ENCODE data around the gene PIPOX. TPM values are rescaled to one million over a fixed set of nuclear protein-coding genes. Genes with fewer than 3 reads are reported as not detected.

Gene PIPOX
- total and polyA plus RNA-seq, 3 donors from 2014 or later = 3.9 to 6.8 (median 5.9) TPM

DNA sequence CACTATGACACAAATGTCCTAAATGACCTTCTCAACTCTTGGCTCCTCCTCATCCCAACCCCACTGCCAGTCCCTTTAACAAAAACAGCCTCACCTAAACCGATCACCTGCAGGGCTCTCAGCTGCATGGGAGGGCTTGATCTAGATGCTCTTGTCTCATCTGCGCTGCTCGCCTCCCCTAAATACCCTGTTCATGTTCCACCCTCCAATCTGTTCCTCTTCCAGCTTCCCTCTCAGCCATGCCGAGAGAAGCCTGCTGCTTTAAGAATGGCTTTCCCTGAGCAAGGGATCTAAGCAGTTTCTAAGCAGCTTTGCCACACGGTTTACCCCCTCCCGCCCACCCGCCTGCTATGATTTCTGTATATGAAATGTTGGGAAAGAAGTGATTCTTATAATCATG is 23.7 kb downstream of the PIPOX start:
- no peak overlapping the region for H3K27ac ChIP-seq
- no peaks in the 10 kb centered on the region for H3K27me3 ChIP-seq
- intact Hi-C loops (cut with DNase I; ENCODE audit: low total_unique reads) = no loop called here
- no peaks in the 10 kb centered on the region for H3K9me3 ChIP-seq
- H3K4me3 ChIP-seq = no peak overlapping the region
- DNase-seq = no peak
- TF ChIP-seq, protein P1, sequence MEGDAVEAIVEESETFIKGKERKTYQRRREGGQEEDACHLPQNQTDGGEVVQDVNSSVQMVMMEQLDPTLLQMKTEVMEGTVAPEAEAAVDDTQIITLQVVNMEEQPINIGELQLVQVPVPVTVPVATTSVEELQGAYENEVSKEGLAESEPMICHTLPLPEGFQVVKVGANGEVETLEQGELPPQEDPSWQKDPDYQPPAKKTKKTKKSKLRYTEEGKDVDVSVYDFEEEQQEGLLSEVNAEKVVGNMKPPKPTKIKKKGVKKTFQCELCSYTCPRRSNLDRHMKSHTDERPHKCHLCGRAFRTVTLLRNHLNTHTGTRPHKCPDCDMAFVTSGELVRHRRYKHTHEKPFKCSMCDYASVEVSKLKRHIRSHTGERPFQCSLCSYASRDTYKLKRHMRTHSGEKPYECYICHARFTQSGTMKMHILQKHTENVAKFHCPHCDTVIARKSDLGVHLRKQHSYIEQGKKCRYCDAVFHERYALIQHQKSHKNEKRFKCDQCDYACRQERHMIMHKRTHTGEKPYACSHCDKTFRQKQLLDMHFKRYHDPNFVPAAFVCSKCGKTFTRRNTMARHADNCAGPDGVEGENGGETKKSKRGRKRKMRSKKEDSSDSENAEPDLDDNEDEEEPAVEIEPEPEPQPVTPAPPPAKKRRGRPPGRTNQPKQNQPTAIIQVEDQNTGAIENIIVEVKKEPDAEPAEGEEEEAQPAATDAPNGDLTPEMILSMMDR (IDR thresholded peaks at IDR 0.05) = no peak
- TF ChIP-seq POLR2A (IDR thresholded peaks at IDR 0.05) = no peak
- no peaks in the 10 kb centered on the region for H3K36me3 ChIP-seq (ENCODE audit: low read depth, missing control alignments)
- 80 to 82% methylated on average over 7 of the region's 7 CpGs for whole genome bisulfite sequencing, 2 donors
- peaks cover 3% of the 10 kb centered on the region for H3K4me1 ChIP-seq

DNA sequence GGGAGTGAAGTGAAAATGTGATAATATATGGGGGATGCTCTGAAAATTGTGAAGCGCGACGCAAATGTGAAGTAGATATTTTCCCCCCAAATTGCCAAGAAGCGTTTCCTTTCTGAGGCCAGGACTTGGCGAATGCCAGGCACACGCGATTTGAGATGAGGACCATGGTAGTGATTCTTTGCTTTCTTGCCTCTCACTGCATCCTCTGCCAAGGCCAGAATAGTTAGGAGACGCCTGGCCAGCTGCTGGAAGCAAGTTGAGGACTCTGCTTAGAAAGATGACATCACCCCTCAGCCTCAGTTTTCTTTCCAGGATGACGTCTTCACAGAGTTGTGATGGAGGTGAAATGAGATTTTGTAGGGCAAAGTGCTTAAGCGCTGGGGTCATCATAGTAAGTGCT is 25.9 kb downstream of the PIPOX start:
- WGBS, 2 donors = 67 to 68% methylated on average over 10 of the region's 10 CpGs
- DNase-seq = no peak
- H3K36me3 ChIP-seq (ENCODE audit: low read depth, missing control alignments) = no peaks in the 10 kb centered on the region
- TF ChIP-seq, protein P1 (IDR thresholded peaks at IDR 0.05) = no peak
- no peak for TF ChIP-seq POLR2A (IDR thresholded peaks at IDR 0.05)
- H3K4me3 ChIP-seq = no peak overlapping the region
- H3K4me1 ChIP-seq = peaks cover 3% of the 10 kb centered on the region
- no peaks in the 10 kb centered on the region for H3K9me3 ChIP-seq
- intact Hi-C loops (cut with DNase I; ENCODE audit: low total_unique reads) = no loop called here
- no peak overlapping the region for H3K27ac ChIP-seq
- H3K27me3 ChIP-seq = no peaks in the 10 kb centered on the region

DNA sequence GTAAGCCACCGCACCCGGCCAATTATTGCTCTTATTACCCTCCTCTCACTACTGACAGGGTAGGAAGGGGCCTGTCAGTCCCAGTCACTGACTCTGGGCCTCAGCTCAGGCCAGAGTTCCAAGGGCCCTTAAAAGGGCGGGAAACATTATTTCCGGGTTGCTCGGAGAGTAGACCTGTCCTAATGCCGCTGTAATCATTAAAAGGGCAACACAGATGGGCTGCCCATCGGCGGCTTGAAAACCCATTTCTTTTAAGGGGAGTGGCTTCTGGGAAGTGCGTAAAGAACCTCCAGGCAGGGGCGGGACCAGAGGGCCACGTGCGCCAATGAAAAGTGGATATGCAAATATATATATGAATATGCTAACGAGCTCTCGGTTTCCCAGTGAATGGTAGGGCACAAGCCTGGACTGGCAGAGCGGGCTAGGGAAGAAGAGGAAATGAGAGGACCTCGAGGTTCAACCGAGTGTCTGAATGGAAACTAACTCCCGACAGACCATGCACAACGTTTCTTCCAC is 26.6 kb downstream of the PIPOX start:
- no peak overlapping the region for H3K4me3 ChIP-seq
- WGBS, 2 donors = 30 to 46% methylated on average over 18 to 19 of the region's 19 CpGs
- H3K27me3 ChIP-seq = no peaks in the 10 kb centered on the region
- no peak for TF ChIP-seq POLR2A (IDR thresholded peaks at IDR 0.05)
- TF ChIP-seq, protein P1 (IDR thresholded peaks at IDR 0.05) = no peak
- H3K27ac ChIP-seq = no peak overlapping the region
- peak; percentile 62 for DNase-seq
- no peaks in the 10 kb centered on the region for H3K9me3 ChIP-seq
- H3K4me1 ChIP-seq = peaks cover 3% of the 10 kb centered on the region
- no peaks in the 10 kb centered on the region for H3K36me3 ChIP-seq (ENCODE audit: low read depth, missing control alignments)
- intact Hi-C loops (cut with DNase I; ENCODE audit: low total_unique reads) = no loop called here

DNA sequence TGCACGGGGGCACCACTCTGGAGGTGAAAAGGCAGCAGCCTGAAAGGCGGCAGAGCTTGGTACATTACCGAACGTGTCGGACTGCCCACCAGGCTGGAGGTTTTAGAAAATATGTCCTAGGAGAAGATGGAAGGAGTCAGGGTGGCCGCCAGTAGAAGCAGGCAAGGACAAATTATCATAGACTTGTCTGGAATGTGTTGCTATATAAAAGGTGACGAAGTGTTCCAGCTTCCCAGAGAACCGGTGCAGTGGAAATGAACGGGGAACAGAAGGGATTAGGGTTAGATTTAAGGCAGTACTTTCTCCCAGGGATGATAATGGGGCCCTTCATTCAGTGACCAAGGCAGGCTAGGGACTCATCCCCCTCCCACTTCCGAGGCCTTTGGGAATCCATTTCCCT is 27.4 kb downstream of the PIPOX start:
- H3K9me3 ChIP-seq = no peaks in the 10 kb centered on the region
- intact Hi-C loops (cut with DNase I; ENCODE audit: low total_unique reads) = no loop called here
- no peaks in the 10 kb centered on the region for H3K27me3 ChIP-seq
- TF ChIP-seq, protein P1 (IDR thresholded peaks at IDR 0.05) = no peak
- no peak for TF ChIP-seq POLR2A (IDR thresholded peaks at IDR 0.05)
- 59 to 61% methylated on average over 10 of the region's 10 CpGs for WGBS, 2 donors
- peaks cover 3% of the 10 kb centered on the region for H3K4me1 ChIP-seq
- no peak for DNase-seq
- no peak overlapping the region for H3K4me3 ChIP-seq
- no peak overlapping the region for H3K27ac ChIP-seq
- H3K36me3 ChIP-seq (ENCODE audit: low read depth, missing control alignments) = no peaks in the 10 kb centered on the region

DNA sequence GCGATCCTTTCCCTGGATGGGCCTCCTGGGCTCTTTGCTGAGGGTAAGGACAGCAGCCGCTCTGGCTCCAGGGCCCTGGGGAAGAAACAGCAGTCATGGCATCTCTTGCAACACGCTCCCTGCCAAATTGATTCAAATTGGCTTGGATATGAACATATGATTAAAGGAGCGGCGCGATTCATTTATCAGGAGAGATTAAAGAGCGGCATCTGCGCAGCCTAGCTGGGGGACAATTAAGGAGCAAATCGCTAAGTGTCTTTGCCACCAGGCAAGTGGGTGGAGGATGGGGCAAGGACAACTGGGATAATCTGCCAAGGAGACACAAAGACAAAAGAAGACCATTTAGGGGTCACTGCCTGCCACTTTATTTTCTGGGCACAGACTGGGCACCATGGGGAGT is 27.8 kb downstream of the PIPOX start:
- no peaks in the 10 kb centered on the region for H3K27me3 ChIP-seq
- no peaks in the 10 kb centered on the region for H3K36me3 ChIP-seq (ENCODE audit: low read depth, missing control alignments)
- TF ChIP-seq, protein P1 (IDR thresholded peaks at IDR 0.05) = no peak
- no peak for TF ChIP-seq POLR2A (IDR thresholded peaks at IDR 0.05)
- H3K27ac ChIP-seq = no peak overlapping the region
- H3K9me3 ChIP-seq = no peaks in the 10 kb centered on the region
- no peak for DNase-seq
- H3K4me3 ChIP-seq = no peak overlapping the region
- whole genome bisulfite sequencing, 2 donors = 77 to 78% methylated on average over 9 of the region's 9 CpGs
- H3K4me1 ChIP-seq = peaks cover 3% of the 10 kb centered on the region
- intact Hi-C loops (cut with DNase I; ENCODE audit: low total_unique reads) = no loop called here
